ENCODE measurements around the gene MAPKAP1. TPM values are rescaled to one million over a fixed set of nuclear protein-coding genes. Genes with fewer than 3 reads are reported as not detected.

Gene MAPKAP1
- total and polyA plus RNA-seq, 2 of the 13 experiments (the other 11 are each of a cell fraction or from before 2014, with no cell fraction given), result 45.0 to 64.3 TPM

DNA sequence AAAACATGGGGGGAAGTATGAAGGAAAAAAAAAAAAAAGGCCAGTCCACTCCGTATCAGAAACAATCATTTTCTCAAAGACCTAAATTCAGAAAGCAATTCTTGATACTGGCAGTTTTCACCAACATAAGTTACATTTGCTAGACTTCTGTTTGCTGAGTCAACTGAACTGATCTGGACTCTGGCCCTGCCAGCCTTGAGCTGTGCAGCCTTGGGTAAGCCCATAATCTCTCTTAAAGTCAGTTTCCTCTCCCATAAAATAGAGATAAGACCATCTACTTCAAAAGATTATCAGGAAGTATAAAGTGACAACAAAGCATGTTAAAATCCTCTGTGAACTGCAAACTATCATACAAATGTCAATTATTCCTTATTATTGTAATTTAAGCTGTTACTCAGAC, 106.8 kb downstream of the MAPKAP1 start:
- POLR2A ChIA-PET, result interaction anchor here (1.3 kb wide), 1 partner anchor 33 kb away, joined by 3 read pairs; no protein-coding TSS in a partner anchor
- ATAC-seq, result peak; percentile 90
- H3K79me2 ChIP-seq (ENCODE audit: insufficient read depth, low read length), result no peaks in the 10 kb centered on the region
- TF ChIP-seq, protein P1, sequence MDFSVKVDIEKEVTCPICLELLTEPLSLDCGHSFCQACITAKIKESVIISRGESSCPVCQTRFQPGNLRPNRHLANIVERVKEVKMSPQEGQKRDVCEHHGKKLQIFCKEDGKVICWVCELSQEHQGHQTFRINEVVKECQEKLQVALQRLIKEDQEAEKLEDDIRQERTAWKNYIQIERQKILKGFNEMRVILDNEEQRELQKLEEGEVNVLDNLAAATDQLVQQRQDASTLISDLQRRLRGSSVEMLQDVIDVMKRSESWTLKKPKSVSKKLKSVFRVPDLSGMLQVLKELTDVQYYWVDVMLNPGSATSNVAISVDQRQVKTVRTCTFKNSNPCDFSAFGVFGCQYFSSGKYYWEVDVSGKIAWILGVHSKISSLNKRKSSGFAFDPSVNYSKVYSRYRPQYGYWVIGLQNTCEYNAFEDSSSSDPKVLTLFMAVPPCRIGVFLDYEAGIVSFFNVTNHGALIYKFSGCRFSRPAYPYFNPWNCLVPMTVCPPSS (IDR thresholded peaks at IDR 0.05), result no peak
- TF ChIP-seq PHB2 (IDR thresholded peaks at IDR 0.05; ENCODE audit: partially characterized antibody) (no peak), KAT8 (CRISPR knock-in tag; IDR thresholded peaks at IDR 0.05) (0 out of 2 replicates have a peak, but pooled peaks have one; percentile 16), HNF4A (CRISPR knock-in tag; IDR thresholded peaks at IDR 0.05) (peak; percentile 83), MAFK (conservative IDR thresholded peaks at IDR 0.05 in 1 of 2, IDR thresholded peaks at IDR 0.05 in 1 of 2; ENCODE audit: low read length in 2 of 2) (peak; percentile 90 to 93), FOSL2 (CRISPR knock-in tag; IDR thresholded peaks at IDR 0.05) (0 out of 2 replicates have a peak, but pooled peaks have one; percentile 10), ZNF207 (IDR thresholded peaks at IDR 0.05; ENCODE audit: borderline replicate concordance) (no peak), ZNF331 (CRISPR knock-in tag; IDR thresholded peaks at IDR 0.05) (0 out of 2 replicates have a peak, but pooled peaks have one; percentile 19), GATAD2A (CRISPR knock-in tag; IDR thresholded peaks at IDR 0.05) (peak; percentile 57), HNF4G (IDR thresholded peaks at IDR 0.05; ENCODE audit: borderline replicate concordance, low read depth, low read length) (peak; percentile 55; the same call in 1 of the 2 replicates), HNF4G (CRISPR knock-in tag; IDR thresholded peaks at IDR 0.05; ENCODE audit: borderline replicate concordance, low read depth) (no peak), BCL6 (CRISPR knock-in tag; IDR thresholded peaks at IDR 0.05) (peak; percentile 25; the same call in 1 of the 2 replicates), JUN (CRISPR knock-in tag; IDR thresholded peaks at IDR 0.05) (no peak), HDAC2 (CRISPR knock-in tag; IDR thresholded peaks at IDR 0.05) (0 out of 2 replicates have a peak, but pooled peaks have one; percentile 34), ZBTB42 (CRISPR knock-in tag; IDR thresholded peaks at IDR 0.05) (no peak), EED (CRISPR knock-in tag; IDR thresholded peaks at IDR 0.05) (no peak), ZNF768 (CRISPR knock-in tag; IDR thresholded peaks at IDR 0.05) (peak; percentile 75; the same call in 1 of the 2 replicates), FOXA3 (CRISPR knock-in tag; IDR thresholded peaks at IDR 0.05) (peak; percentile 15; the same call in 1 of the 2 replicates)
- TF ChIP-seq, protein P2, sequence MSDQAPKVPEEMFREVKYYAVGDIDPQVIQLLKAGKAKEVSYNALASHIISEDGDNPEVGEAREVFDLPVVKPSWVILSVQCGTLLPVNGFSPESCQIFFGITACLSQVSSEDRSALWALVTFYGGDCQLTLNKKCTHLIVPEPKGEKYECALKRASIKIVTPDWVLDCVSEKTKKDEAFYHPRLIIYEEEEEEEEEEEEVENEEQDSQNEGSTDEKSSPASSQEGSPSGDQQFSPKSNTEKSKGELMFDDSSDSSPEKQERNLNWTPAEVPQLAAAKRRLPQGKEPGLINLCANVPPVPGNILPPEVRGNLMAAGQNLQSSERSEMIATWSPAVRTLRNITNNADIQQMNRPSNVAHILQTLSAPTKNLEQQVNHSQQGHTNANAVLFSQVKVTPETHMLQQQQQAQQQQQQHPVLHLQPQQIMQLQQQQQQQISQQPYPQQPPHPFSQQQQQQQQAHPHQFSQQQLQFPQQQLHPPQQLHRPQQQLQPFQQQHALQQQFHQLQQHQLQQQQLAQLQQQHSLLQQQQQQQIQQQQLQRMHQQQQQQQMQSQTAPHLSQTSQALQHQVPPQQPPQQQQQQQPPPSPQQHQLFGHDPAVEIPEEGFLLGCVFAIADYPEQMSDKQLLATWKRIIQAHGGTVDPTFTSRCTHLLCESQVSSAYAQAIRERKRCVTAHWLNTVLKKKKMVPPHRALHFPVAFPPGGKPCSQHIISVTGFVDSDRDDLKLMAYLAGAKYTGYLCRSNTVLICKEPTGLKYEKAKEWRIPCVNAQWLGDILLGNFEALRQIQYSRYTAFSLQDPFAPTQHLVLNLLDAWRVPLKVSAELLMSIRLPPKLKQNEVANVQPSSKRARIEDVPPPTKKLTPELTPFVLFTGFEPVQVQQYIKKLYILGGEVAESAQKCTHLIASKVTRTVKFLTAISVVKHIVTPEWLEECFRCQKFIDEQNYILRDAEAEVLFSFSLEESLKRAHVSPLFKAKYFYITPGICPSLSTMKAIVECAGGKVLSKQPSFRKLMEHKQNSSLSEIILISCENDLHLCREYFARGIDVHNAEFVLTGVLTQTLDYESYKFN (CRISPR knock-in tag; conservative IDR thresholded peaks at IDR 0.05), result peak; percentile 49
- TF ChIP-seq, protein P3, sequence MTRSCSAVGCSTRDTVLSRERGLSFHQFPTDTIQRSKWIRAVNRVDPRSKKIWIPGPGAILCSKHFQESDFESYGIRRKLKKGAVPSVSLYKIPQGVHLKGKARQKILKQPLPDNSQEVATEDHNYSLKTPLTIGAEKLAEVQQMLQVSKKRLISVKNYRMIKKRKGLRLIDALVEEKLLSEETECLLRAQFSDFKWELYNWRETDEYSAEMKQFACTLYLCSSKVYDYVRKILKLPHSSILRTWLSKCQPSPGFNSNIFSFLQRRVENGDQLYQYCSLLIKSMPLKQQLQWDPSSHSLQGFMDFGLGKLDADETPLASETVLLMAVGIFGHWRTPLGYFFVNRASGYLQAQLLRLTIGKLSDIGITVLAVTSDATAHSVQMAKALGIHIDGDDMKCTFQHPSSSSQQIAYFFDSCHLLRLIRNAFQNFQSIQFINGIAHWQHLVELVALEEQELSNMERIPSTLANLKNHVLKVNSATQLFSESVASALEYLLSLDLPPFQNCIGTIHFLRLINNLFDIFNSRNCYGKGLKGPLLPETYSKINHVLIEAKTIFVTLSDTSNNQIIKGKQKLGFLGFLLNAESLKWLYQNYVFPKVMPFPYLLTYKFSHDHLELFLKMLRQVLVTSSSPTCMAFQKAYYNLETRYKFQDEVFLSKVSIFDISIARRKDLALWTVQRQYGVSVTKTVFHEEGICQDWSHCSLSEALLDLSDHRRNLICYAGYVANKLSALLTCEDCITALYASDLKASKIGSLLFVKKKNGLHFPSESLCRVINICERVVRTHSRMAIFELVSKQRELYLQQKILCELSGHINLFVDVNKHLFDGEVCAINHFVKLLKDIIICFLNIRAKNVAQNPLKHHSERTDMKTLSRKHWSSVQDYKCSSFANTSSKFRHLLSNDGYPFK (CRISPR knock-in tag; IDR thresholded peaks at IDR 0.05; ENCODE audit: borderline replicate concordance), result no peak

More for the DNA sequence above, 106.8 kb downstream of the MAPKAP1 start:
- CTCF ChIA-PET (ENCODE audit: low intra/inter-chr PET ratio, low total read pairs), result no interaction called here
- Histone ChIP-seq H3K9me3 (ENCODE audit: low read length) (no peaks in the 10 kb centered on the region), H4K20me1 (ENCODE audit: insufficient read depth, low read length) (no peaks in the 10 kb centered on the region), H2AFZ (ENCODE audit: low read length) (no peak overlapping the region), H3K4me2 (ENCODE audit: low read depth, low read length) (peak overlapping the region; percentile 53), H3K4me3 (replicated peaks in 1 of 3; ENCODE audit: insufficient read depth in 1 of 3, low read depth in 2 of 3, low read length in 3 of 3) (peak overlapping the region in 1 of 3 experiments; percentile 5; a peak in 1 of 6 replicates), H3K27ac (ENCODE audit: extremely low read length, insufficient read depth, low read length) (peak overlapping the region; percentile 50), H3K9ac (ENCODE audit: insufficient read depth, low read depth, low read length) (no peak overlapping the region), H3K36me3 (replicated peaks in 1 of 2; ENCODE audit: control insufficient read depth in 1 of 2, insufficient read depth in 2 of 2, low read length in 2 of 2) (no peaks in the 10 kb centered on the region), H3K27me3 (ENCODE audit: control insufficient read depth in 1 of 2, insufficient read depth in 2 of 2, low read length in 2 of 2) (no peaks in the 10 kb centered on the region), H3K4me1 (ENCODE audit: insufficient read depth, low read length) (peaks cover 20% of the 10 kb centered on the region)
- DNase-seq (ENCODE audit: low spot score) (peak; percentile 55), FAIRE-seq (peak; percentile 93)
- intact Hi-C loops (cut with micrococcal nuclease; ENCODE audit: unreplicated experiment) (no loop called here), in situ Hi-C loops (cut with HindIII; ENCODE audit: extremely low pct_ligation_motif_present, low pct_unique_long_range_greater_than_20kb) (no loop called here)
- WGBS (ENCODE audit: low lambda C conversion rate), result 4% methylated on average over 1 of the region's 1 CpG
- no TSS peak for BruUV-seq (replicated peaks)

All from HepG2 (cell line).